ENCODE measurements around the gene NOTCH3.

Gene NOTCH3

GRCh38 chr19:15122331-15123030, 78.3 kb downstream of the NOTCH3 start:
- no peak for DNase-seq

DNA sequence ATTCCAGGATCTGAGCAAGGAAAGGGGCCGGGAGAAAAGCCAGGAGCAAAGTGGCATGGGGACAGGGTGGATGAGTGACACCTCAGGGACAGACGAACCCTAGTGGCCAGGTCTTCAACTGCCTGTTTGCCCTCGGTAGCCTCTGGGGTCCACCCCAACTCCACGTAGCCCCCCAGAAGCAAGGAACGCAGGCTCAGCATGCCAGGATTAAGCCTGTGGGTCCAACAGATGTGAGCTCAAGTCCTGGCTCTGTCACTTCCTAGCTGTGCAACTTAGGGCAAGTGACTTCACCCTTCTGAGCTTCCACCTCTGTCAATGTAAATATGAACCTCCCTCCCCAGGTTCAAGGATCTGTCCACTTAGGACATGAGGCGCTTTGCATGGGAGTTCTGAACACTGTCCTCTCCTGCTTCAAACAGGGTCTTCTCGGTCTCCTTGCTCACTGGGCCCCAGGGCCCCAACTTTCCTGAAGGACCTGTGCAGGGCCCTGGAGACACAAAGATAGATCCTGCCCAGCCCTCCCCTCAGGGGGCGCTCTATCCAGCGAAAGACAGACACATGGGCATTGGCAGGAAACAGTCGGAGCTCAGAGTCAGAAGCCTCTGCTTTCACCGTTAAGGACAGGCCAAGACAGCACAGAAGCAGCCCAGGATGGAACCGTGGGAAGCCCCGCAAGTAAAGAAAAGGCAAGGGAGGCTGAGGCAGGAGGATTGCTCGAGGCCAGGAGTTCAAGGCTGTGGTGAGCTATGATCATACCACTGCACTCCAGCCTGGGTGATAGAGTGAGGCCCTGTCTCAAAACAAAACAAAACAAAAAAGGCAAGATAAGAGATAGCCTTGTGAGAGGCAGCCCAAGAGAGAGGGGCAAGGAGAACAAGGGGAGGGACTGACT, 80.4 kb downstream of the NOTCH3 start:
- DNase-seq: no peak

DNA sequence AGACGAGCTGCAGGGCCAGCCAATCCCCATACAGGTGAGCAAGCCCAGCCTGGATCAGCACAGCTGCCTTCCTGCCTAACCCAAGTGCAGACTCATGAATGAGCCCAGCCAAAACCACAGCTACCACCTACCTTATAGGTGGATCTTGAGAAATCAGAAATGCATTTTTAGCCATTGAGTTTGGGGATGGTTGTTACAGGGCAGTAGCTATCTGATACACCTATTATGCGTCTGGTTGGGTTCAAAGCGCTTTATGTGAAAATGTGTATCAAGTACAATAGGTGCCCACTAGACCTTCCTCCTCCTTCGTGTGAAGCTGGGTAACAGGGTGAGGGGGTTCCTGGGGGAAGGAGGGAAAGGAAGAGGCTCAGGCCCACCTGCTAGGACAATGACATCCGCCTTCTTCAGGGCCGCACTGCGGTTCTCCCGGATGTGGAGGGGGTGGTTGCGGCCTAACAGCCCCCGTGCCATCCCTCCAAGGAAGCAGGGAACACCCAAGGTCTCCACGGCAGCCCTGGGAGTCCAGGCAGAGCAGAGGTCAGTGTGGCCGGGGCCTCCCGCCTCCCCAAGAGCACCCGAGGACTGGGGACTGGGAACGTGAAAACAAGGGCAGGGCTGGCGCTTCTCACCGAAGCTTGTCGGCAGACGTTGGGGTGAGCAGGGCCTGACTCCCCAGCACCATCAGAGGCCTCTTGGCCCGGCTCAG, 81.9 kb downstream of the NOTCH3 start:
- no peak for DNase-seq

DNA sequence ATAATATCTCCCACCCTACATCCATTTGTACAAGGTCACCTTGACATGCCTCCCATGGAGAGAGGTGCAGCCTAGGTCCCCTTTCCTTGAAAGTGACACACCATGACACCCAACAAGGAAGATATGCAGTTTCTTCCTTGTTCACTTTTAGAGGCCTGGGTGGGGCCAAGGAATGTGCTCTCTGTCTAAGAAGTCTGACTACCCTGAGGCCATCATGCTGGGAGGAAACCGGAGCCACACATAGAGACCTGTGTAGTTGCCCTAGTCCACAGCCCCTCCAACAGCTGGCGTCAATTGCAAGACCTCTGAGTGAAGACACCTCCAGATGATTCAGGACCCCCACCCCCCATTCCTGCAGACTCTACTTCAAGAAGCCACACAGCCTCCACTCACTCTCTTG, 82.5 kb downstream of the NOTCH3 start:
- DNase-seq: no peak

DNA sequence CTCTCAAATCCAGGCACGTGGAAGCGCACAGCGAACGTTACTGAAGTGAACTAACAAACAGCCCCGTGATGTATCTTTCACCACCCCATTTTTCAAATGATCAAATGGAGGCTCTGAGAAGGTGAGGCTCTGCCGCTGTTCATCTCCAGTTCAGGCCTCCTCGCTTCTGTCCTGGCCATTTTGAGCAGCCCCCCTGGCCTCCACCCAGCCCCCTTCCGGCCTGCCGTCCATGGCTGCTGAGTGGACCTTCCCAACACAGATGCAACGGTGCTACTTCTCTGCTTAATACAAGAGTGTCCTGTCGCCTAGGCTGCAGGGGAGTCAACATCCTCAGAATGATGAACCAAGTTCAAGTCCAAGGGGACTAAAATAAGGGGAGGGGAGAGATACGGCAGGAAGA, 83.9 kb downstream of the NOTCH3 start:
- no peak for DNase-seq

- DNase-seq: no peak
Observed at GRCh38 chr19:15115762-15116615, 84.8 kb downstream of the NOTCH3 start.

DNA sequence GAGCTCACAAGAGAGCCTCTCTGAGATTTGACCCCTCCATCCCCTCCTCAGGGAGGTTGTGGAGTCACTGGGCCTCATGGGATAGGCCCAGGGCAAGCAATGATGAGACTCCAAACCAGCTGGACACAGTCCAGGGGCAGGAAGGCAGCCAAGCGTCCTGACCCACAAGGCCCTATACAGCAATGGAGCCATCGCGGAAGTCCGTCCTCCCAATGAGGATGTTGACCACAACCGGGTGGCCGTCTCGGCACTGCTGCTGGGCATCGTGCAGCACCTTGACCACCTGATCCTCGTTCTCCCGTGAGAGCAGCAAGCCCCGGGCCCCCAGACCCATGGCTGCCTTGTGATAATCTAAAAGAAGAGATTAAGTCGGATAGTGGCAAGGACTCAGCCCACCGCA, 85.7 kb downstream of the NOTCH3 start:
- DNase-seq: no peak

DNA sequence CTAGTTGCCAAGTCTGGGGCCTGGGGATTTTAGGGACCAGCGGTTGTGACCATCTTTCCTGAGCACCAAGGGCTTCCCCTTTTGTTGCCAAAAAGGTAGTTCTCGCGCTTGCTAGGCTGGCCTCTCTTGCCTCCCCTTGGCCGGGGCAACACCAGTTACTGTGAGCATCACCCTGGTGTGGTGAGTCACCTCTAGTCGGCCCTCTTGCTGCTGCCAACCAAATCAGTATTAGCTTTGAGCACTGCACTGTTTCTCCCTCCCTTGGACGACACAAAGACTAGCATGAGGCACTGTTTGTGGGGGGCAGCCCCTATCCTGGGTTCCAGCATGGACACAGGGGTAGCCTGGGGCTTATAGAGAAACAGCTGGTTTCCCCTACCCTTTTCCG, 86.6 kb downstream of the NOTCH3 start:
- DNase-seq: no peak

GRCh38 chr19:15113245-15114152, 87.3 kb downstream of the NOTCH3 start:
- no peak for DNase-seq

GRCh38 chr19:15112385-15112784, 88.4 kb downstream of the NOTCH3 start:
- no peak for DNase-seq

DNA sequence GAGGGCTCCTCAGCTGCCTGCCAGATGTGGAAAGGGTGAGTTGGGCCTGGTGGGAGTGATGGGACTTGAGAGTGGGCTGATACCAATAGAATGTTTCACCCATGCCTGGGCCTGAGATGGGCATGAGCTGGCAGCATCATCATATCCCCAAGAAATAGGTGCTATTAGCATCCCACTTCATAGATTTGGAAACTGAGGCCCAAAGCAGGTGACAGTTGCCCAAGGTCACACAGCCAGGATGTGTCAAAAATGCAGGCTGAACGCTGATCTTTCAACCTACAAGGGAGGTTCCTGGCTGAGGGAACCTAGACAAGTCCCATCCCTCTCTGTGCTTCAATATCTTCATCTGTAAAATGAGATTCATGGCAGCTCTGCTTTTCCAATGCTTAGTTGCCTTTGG, 89.0 kb downstream of the NOTCH3 start:
- DNase-seq: no peak

DNA sequence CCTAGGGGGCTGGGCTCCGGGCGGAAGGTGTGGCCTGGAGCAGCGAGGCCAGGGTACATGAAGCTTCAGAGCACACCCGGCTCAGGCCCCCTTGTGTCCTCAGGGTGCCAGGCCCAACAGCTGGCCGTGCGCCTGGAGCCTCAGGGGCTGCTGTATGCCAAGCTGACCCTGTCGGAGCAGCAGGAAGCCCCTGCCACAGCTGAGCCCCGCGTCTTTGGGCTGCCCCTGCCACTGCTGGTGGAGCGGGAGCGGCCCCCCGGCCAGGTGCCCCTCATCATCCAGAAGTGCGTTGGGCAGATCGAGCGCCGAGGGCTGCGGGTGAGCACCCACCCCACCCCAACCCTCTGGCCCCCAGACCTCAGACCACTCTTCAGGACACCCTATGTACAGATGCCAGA, 90.4 kb downstream of the NOTCH3 start:
- no peak for DNase-seq

DNA sequence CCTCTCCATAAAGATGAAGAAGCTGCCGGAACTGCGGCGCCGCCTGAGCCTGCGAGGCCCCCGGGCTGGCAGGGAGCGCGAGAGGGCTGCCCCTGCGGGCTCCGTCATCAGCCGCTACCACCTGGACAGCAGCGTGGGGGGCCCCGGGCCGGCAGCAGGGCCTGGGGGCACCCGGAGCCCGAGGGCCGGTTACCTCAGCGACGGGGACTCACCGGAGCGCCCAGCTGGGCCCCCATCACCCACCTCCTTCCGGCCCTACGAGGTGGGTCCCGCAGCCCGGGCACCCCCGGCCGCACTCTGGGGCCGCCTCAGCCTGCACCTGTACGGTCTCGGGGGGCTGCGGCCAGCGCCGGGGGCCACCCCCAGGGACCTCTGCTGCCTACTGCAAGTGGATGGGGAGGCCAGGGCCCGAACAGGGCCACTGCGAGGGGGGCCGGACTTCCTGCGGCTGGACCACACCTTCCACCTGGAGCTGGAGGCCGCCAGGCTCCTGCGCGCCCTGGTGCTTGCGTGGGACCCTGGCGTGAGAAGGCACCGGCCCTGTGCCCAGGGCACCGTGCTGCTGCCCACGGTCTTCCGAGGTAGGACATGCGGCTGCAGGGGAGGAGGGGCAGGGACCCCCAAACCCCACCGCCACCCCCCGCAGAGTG, 90.9 kb downstream of the NOTCH3 start:
- DNase-seq: no peak
